Stimulated activated CD4-positive, alpha-beta T cell treated with anti-CD3 and anti-CD28 coated beads, Interleukin-2, amount 100 ng/mL, for 48 hours (primary cell): ENCODE measurements around the gene CENPM.

Experiments
- DNase-seq, 2 donors: peaks; one replicate each; pipeline ENCODE4 v3.0.0-alpha.2; 2020

Gene CENPM

GRCh38 chr22:41946629-41947423 is at the start of gene CENPM:
Gene CENPM (minus strand): TSS chr22:41947152. CDS start chr22:41947076, 76 bp downstream.
- DNase-seq, result peak; percentile 92 to 95

GRCh38 chr22:41995211-41995610 is 48.3 kb upstream of the CENPM start:
- DNase-seq, result no peak

GRCh38 chr22:41992496-41992895 is 45.5 kb upstream of the CENPM start:
- DNase-seq, result no peak

GRCh38 chr22:41991111-41991510 is 44.2 kb upstream of the CENPM start:
- DNase-seq, result no peak

- no peak for DNase-seq
Measured at GRCh38 chr22:41989246-41989645, 42.3 kb upstream of the CENPM start.

- DNase-seq, result no peak
Measured at GRCh38 chr22:41987276-41987675, 40.3 kb upstream of the CENPM start.

GRCh38 chr22:41983513-41984405 is 36.8 kb upstream of the CENPM start:
- no peak for DNase-seq

GRCh38 chr22:41982865-41983264 is 35.9 kb upstream of the CENPM start:
- no peak for DNase-seq

GRCh38 chr22:41979423-41980250 is 32.7 kb upstream of the CENPM start:
- DNase-seq, result no peak

GRCh38 chr22:41978732-41979131 is 31.8 kb upstream of the CENPM start:
- no peak for DNase-seq

- DNase-seq, result no peak
Measured at GRCh38 chr22:41976961-41977566, 30.1 kb upstream of the CENPM start.

GRCh38 chr22:41976070-41976901 is 29.3 kb upstream of the CENPM start:
- DNase-seq, result peak; percentile 36 to 44

GRCh38 chr22:41975299-41976069 is 28.5 kb upstream of the CENPM start:
- no peak for DNase-seq

- no peak for DNase-seq
Measured at GRCh38 chr22:41974691-41975290, 27.8 kb upstream of the CENPM start.

- no peak for DNase-seq
Measured at GRCh38 chr22:41971431-41971830, 24.5 kb upstream of the CENPM start.

- DNase-seq, result no peak
Measured at GRCh38 chr22:41970601-41971000, 23.6 kb upstream of the CENPM start.

- DNase-seq, result no peak
Measured at GRCh38 chr22:41969110-41969646, 22.2 kb upstream of the CENPM start, which contains the start of gene SEPTIN3. Gene SEPTIN3 (plus strand): TSS chr22:41969443. CDS start chr22:41971493, 2,050 bp downstream.

- DNase-seq, result no peak
Measured at GRCh38 chr22:41968601-41969000, 21.6 kb upstream of the CENPM start.

GRCh38 chr22:41966607-41967240 is 19.8 kb upstream of the CENPM start:
- no peak for DNase-seq
